WTC11 (cell line): ENCODE results near the gene EPDR1. TPM values are rescaled to one million over a fixed set of nuclear protein-coding genes. Genes with fewer than 3 reads are reported as not detected.

Experiments used
- ATAC-seq: fragments of 200-7000 bp; cut with Tn5 transposase; 2 replicates; pipeline ENCODE4 v1.10.0; 2021; ENCODE audit warnings: mild to moderate bottlenecking, moderate library complexity
- CTCF ChIA-PET: fragments of 300-600 bp; sonication (Branson Sonifier 250); formaldehyde crosslinking; loops from one replicate; lab custom pipeline; 2021; ENCODE audit warnings: antibody characterized with exemption; lab: Charles Lee
- POLR2A ChIA-PET: fragments of 350-600 bp; sonication (Branson Sonifier 250); formaldehyde crosslinking; loops from one replicate; lab custom pipeline; 2021; ENCODE audit warnings: antibody characterized with exemption; lab: Charles Lee
- DNase-seq: peaks from one replicate; pipeline ENCODE4 v3.0.0; 2021; ENCODE audit warnings: low spot score
- H3K27ac Mint-ChIP-seq: 2 replicates; pipeline ENCODE4 v1.8.0; 2021; ENCODE audit warnings: mixed read lengths
- H3K27me3 Mint-ChIP-seq: 2 replicates; pipeline ENCODE4 v1.8.0; 2021; ENCODE audit warnings: low read depth, mild to moderate bottlenecking, moderate library complexity, mixed read lengths
- H3K36me3 Mint-ChIP-seq: 2 replicates; pipeline ENCODE4 v1.8.0; 2021; ENCODE audit warnings: mixed read lengths
- H3K4me1 Mint-ChIP-seq: 2 replicates; pipeline ENCODE4 v1.8.0; 2022; ENCODE audit warnings: mixed read lengths
- H3K4me3 Mint-ChIP-seq: 2 replicates; pipeline ENCODE4 v1.8.0; 2021; ENCODE audit warnings: mild to moderate bottlenecking, moderate library complexity, mixed read lengths
- H3K9me3 Mint-ChIP-seq: 2 replicates; pipeline ENCODE4 v1.8.0; 2021; ENCODE audit warnings: mixed read lengths
- ARID4B ChIP-seq: sonication (generic); formaldehyde crosslinking; IDR thresholded peaks from 2 replicates; pipeline ENCODE4 v1.8.0; 2023; ENCODE audit warnings: missing genetic modification reagents, mild to moderate bottlenecking, borderline replicate concordance
- ATF3 ChIP-seq: sonication (generic); formaldehyde crosslinking; conservative IDR thresholded peaks from 2 replicates; pipeline ENCODE4 v1.8.1; 2022; ENCODE audit warnings: mild to moderate bottlenecking, missing genetic modification reagents
- ATF6 ChIP-seq: sonication (generic); formaldehyde crosslinking; IDR thresholded peaks from 2 replicates; pipeline ENCODE4 v1.8.1; 2023; ENCODE audit warnings: mild to moderate bottlenecking, missing genetic modification reagents
- E2F1 ChIP-seq: sonication (generic); formaldehyde crosslinking; IDR thresholded peaks from 2 replicates; pipeline ENCODE4 v1.8.0; 2022; ENCODE audit warnings: mild to moderate bottlenecking, missing genetic modification reagents
- ESRRA ChIP-seq: sonication (generic); formaldehyde crosslinking; IDR thresholded peaks from 2 replicates; pipeline ENCODE4 v1.8.1; 2022; ENCODE audit warnings: mild to moderate bottlenecking, missing genetic modification reagents, borderline replicate concordance
- ETV6 ChIP-seq: sonication (generic); formaldehyde crosslinking; IDR thresholded peaks from 2 replicates; pipeline ENCODE4 v1.8.1; 2022; ENCODE audit warnings: mild to moderate bottlenecking, missing genetic modification reagents
- GABPB1 ChIP-seq: sonication (generic); formaldehyde crosslinking; IDR thresholded peaks from 2 replicates; pipeline ENCODE4 v1.8.1; 2023; ENCODE audit warnings: mild to moderate bottlenecking, missing genetic modification reagents
- MYBL2 ChIP-seq: sonication (generic); formaldehyde crosslinking; IDR thresholded peaks from 2 replicates; pipeline ENCODE4 v1.8.1; 2023; ENCODE audit warnings: mild to moderate bottlenecking, moderate library complexity, missing genetic modification reagents
- NR3C1 ChIP-seq: sonication (generic); formaldehyde crosslinking; conservative IDR thresholded peaks from 2 replicates; pipeline ENCODE4 v1.8.1; 2023; ENCODE audit warnings: low read depth, mild to moderate bottlenecking, missing genetic modification reagents
- SMAD4 ChIP-seq: sonication (generic); formaldehyde crosslinking; IDR thresholded peaks from 2 replicates; pipeline ENCODE4 v1.8.0; 2022; ENCODE audit warnings: mild to moderate bottlenecking, missing genetic modification reagents
- USF1 ChIP-seq: sonication (generic); formaldehyde crosslinking; IDR thresholded peaks from 2 replicates; pipeline ENCODE4 v1.8.0; 2022; ENCODE audit warnings: mild to moderate bottlenecking, missing genetic modification reagents
- USF2 ChIP-seq: sonication (generic); formaldehyde crosslinking; IDR thresholded peaks from 2 replicates; pipeline ENCODE4 v1.8.1; 2023; ENCODE audit warnings: mild to moderate bottlenecking, missing genetic modification reagents, moderate library complexity
- ZBTB43 ChIP-seq: sonication (generic); formaldehyde crosslinking; IDR thresholded peaks from 2 replicates; pipeline ENCODE4 v1.8.1; 2023; ENCODE audit warnings: mild to moderate bottlenecking, missing genetic modification reagents
- ZNF232 ChIP-seq: sonication (generic); formaldehyde crosslinking; IDR thresholded peaks from 2 replicates; pipeline ENCODE4 v1.8.0; 2022; ENCODE audit warnings: mild to moderate bottlenecking, missing genetic modification reagents
- ZNF425 ChIP-seq: fragments of 250-450 bp; sonication (Bioruptor Pico); conservative IDR thresholded peaks from 2 replicates; pipeline ENCODE4 v1.9.0; 2021; ENCODE audit warnings: mild to moderate bottlenecking
- total RNA-seq: library from RNA; stranded (reverse); gene quantifications from 3 replicates; pipeline ENCODE4 v1.2.3, GENCODE V29; 2021

EPDR1 gene
- total RNA-seq, 1 experiment from 2014 or later, result 7.4 TPM

- peak; percentile 94 for TF ChIP-seq ZBTB43 (CRISPR knock-in tag)
- peak; percentile 86 for TF ChIP-seq MYBL2 (CRISPR knock-in tag)
- peak; percentile 74 for TF ChIP-seq USF1
- TF ChIP-seq NR3C1 (CRISPR knock-in tag), result no peak
Measured at GRCh38 chr7:37916017-37916672, 4.3 kb upstream of the EPDR1 start (continued).

- H3K4me3 Mint-ChIP-seq, result peak within 1 kb of the TSS; percentile 78
- ChIA-PET CTCF (interaction anchor here (0.6 to 3.8 kb wide), 46 partner anchors 9 to 490 kb away, joined by 3 to 32 read pairs (median 6); partner anchors contain the start of gene STARD3NL), POLR2A (no interaction called here)
- peak; percentile 61 for TF ChIP-seq GABPB1
- TF ChIP-seq ATF6 (CRISPR knock-in tag), result no peak
- DNase-seq (peak; percentile 64), ATAC-seq (peak; percentile 42)
- H3K9me3 Mint-ChIP-seq, result no peaks in the 10 kb centered on the region
- peaks cover 84% of the 10 kb centered on the region for H3K27me3 Mint-ChIP-seq
- peaks cover 16% of the 10 kb centered on the region for H3K4me1 Mint-ChIP-seq
- no peak within 1 kb of the TSS for H3K27ac Mint-ChIP-seq
- no peaks in the 10 kb centered on the region for H3K36me3 Mint-ChIP-seq
Measured at GRCh38 chr7:37916673-37917660, 3.5 kb upstream of the EPDR1 start, which contains the start of gene SFRP4. Gene SFRP4 (minus strand): TSS chr7:37916817. CDS start chr7:37916537, 280 bp downstream.

- ChIA-PET CTCF (interaction anchor here (0.7 to 3.8 kb wide), 19 partner anchors 11 to 456 kb away, joined by 3 to 32 read pairs (median 4); no protein-coding TSS in a partner anchor), POLR2A (no interaction called here)
- no peak for ATAC-seq
- Mint-ChIP-seq H3K9me3 (no peaks in the 10 kb centered on the region), H3K36me3 (no peaks in the 10 kb centered on the region), H3K27ac (no peak overlapping the region), H3K4me3 (no peak overlapping the region), H3K4me1 (peaks cover 17% of the 10 kb centered on the region), H3K27me3 (peaks cover 77% of the 10 kb centered on the region)
- DNase-seq, result peak; percentile 43
- TF ChIP-seq ATF3 (CRISPR knock-in tag) (no peak), ESRRA (CRISPR knock-in tag) (no peak), USF2 (CRISPR knock-in tag) (no peak), ZNF425 (CRISPR knock-in tag) (no peak), ARID4B (CRISPR knock-in tag) (no peak), USF1 (no peak), E2F1 (CRISPR knock-in tag) (no peak), SMAD4 (CRISPR knock-in tag) (no peak), ETV6 (CRISPR knock-in tag) (no peak), ZNF232 (CRISPR knock-in tag) (no peak)
Measured at GRCh38 chr7:37918526-37918925, 1.9 kb upstream of the EPDR1 start.
